WTC11 (cell line): ENCODE measurements around the gene ARL6IP5.

Experiments
- CTCF ChIP-seq: fragments of 200-600 bp; IDR thresholded peaks from 2 replicates; pipeline ENCODE4 v1.8.0; 2022; ENCODE audit warnings: antibody characterized with exemption
- GABPB1 ChIP-seq: sonication (generic); formaldehyde crosslinking; IDR thresholded peaks from 2 replicates; pipeline ENCODE4 v1.8.1; 2023; ENCODE audit warnings: mild to moderate bottlenecking, missing genetic modification reagents
- TF ChIP-seq, protein P1 (sequence below): sonication (generic); formaldehyde crosslinking; IDR thresholded peaks from 2 replicates; pipeline ENCODE4 v1.8.1; 2023; ENCODE audit warnings: mild to moderate bottlenecking, missing genetic modification reagents, borderline replicate concordance

- no peak for TF ChIP-seq CTCF
- TF ChIP-seq GABPB1 (CRISPR knock-in tag): no peak
- TF ChIP-seq, protein P1, sequence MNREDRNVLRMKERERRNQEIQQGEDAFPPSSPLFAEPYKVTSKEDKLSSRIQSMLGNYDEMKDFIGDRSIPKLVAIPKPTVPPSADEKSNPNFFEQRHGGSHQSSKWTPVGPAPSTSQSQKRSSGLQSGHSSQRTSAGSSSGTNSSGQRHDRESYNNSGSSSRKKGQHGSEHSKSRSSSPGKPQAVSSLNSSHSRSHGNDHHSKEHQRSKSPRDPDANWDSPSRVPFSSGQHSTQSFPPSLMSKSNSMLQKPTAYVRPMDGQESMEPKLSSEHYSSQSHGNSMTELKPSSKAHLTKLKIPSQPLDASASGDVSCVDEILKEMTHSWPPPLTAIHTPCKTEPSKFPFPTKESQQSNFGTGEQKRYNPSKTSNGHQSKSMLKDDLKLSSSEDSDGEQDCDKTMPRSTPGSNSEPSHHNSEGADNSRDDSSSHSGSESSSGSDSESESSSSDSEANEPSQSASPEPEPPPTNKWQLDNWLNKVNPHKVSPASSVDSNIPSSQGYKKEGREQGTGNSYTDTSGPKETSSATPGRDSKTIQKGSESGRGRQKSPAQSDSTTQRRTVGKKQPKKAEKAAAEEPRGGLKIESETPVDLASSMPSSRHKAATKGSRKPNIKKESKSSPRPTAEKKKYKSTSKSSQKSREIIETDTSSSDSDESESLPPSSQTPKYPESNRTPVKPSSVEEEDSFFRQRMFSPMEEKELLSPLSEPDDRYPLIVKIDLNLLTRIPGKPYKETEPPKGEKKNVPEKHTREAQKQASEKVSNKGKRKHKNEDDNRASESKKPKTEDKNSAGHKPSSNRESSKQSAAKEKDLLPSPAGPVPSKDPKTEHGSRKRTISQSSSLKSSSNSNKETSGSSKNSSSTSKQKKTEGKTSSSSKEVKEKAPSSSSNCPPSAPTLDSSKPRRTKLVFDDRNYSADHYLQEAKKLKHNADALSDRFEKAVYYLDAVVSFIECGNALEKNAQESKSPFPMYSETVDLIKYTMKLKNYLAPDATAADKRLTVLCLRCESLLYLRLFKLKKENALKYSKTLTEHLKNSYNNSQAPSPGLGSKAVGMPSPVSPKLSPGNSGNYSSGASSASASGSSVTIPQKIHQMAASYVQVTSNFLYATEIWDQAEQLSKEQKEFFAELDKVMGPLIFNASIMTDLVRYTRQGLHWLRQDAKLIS (CRISPR knock-in tag): no peak
Observed at GRCh38 chr3:69116162-69116561, 31.4 kb downstream of the ARL6IP5 start.
